WI38 (cell line): ENCODE results near the gene PIEZO2.

ENCODE experiments used
- H3K4me3 ChIP-seq: 2 replicates; pipeline ENCODE4 v1.5.1; 2011; ENCODE audit warnings: low read depth, mild to moderate bottlenecking, control low read depth, low read length
- TF ChIP-seq, protein P1 (sequence below): IDR thresholded peaks from 2 replicates; pipeline ENCODE4 v1.5.1; 2012; ENCODE audit warnings: low read depth, mild to moderate bottlenecking, control low read depth, low read length

PIEZO2 gene

DNA sequence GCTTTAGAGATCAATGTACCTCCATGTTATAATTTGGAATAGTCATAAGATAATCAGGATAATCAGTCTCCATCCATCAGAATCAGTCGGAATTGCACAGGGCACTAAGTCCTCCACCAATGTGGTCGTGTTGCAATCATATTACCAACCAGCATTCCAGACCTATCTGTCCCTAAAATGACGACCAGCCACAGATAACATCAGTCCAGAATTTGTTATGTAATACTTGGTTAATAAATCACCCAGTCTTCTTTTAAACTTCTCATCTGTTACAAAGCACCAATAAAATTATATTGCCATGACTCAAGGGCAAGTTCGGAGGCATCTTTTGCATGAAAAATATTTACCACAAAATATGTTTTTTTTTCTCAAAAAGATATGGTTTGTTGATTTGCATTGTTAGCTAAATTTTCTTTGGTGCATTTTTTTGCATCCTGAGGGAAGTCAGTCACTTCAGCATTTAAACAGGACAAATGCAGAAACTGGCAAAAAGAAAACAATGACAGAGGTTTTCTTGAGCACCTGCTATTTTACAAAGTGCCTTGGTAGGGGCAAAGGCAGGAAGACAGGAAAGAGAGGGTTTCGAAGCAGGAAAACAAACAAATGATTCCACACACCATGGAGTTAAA, 29.3 kb downstream of the PIEZO2 start:
- no peak overlapping the region for H3K4me3 ChIP-seq
- TF ChIP-seq, protein P1, sequence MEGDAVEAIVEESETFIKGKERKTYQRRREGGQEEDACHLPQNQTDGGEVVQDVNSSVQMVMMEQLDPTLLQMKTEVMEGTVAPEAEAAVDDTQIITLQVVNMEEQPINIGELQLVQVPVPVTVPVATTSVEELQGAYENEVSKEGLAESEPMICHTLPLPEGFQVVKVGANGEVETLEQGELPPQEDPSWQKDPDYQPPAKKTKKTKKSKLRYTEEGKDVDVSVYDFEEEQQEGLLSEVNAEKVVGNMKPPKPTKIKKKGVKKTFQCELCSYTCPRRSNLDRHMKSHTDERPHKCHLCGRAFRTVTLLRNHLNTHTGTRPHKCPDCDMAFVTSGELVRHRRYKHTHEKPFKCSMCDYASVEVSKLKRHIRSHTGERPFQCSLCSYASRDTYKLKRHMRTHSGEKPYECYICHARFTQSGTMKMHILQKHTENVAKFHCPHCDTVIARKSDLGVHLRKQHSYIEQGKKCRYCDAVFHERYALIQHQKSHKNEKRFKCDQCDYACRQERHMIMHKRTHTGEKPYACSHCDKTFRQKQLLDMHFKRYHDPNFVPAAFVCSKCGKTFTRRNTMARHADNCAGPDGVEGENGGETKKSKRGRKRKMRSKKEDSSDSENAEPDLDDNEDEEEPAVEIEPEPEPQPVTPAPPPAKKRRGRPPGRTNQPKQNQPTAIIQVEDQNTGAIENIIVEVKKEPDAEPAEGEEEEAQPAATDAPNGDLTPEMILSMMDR, result no peak

DNA sequence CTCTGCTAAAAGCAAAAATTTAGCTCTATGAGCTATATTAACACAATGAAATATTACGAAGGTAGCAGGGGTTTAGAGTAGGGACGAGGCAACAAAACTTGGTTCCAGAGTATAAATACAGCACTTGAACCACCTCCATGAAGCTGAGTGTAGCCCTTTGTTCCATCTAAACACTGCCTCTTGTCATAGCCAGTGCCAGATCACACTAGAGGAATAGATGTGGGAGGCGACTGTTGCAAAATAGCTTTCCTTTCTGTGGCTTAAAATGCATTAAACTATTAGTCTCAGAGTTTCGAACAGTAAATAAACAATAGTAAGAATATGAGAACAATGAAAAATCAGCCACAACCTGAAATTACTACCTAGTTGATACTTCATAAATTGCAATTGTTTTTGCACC, 29.8 kb downstream of the PIEZO2 start:
- TF ChIP-seq, protein P1, result no peak

DNA sequence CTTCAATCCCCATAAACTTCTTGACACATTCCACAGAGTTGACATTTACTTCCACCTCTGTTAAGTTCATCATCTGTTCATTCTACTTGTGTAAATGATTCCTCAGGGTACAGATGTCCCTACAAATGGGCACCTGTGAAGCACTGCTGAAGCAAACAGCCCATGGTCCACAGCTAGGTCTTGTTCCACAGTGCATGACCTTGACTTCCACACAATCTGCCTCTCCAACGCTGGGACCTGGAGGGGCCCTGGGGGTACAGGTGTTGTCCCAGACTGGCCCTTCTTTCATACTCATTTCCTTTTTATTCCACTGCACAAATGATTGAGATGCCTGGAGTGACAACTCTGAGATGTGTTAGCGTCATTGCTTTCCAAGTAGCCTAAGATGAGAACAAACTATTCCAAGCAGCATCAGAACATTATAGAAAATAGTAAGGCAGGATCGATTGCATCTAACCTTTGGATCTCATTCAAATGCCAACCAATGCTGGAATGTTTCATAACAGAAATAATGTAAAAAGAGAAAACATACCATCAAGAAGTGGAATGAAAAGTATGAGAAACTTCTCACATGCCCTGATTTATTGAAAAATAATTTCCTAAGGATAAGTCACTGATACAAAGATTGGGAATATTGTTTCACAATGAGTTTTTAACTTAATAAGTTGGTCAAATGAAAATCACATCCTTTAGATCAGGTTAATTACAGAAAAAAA, 31.2 kb downstream of the PIEZO2 start:
- H3K4me3 ChIP-seq, result no peak overlapping the region
- TF ChIP-seq, protein P1, result no peak

More for the DNA sequence above, 29.8 kb downstream of the PIEZO2 start:
- no peak overlapping the region for H3K4me3 ChIP-seq

DNA sequence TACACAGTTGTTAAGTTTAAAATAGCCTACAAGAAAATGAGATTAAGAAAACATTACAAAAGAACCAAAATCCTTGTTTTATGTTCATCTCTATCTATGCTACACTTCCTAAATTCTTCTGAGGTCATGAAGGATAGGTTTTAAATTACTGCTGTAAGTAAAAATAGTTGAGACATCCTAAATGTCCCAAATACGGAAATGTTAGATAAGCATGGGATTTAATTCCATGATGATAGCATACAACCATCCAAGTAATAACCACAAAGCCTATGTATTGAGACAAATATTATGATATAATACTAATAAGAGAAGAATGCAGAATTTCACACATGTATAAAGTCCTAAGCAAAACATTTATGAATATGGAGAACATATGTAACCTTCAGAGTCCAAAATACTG, 34.1 kb downstream of the PIEZO2 start:
- no peak overlapping the region for H3K4me3 ChIP-seq
- TF ChIP-seq, protein P1, result no peak

DNA sequence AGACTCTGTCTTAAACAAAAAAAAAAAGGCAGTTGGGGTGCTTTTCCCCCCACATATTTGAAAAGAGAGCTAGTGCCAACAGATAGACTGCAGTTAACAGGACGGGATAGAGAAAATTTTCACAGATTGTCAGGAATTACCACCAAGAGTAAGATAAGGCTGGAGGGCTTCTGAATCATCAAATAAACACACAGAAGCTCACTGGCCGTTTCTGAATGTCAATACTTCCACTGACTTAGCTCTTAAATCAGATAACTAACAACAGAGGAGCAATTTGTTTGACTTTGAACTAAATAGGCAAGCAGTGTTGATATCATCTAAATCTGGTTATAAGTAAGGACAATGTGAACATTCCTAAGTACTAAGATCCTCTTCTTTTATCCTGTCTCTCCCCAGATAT, 34.7 kb downstream of the PIEZO2 start:
- no peak overlapping the region for H3K4me3 ChIP-seq
- TF ChIP-seq, protein P1, result no peak

DNA sequence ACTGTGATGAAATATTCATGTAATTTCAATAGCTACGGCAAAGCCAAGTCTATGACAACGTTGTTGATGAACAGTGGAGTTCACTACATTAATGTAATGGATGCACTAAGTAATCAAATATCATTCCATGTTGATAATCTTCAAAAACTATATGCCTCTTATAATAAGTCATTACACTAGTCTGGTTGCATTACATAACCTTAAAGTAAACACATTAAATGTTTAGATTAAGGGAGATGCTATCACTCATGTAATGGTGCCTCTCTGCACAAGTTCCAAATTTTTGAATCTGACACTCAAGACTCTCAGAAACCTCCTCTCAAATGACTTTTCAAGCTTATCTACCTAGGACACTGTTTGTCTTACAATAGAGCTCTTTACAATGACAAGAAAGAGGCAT, 35.4 kb downstream of the PIEZO2 start:
- TF ChIP-seq, protein P1, result no peak

DNA sequence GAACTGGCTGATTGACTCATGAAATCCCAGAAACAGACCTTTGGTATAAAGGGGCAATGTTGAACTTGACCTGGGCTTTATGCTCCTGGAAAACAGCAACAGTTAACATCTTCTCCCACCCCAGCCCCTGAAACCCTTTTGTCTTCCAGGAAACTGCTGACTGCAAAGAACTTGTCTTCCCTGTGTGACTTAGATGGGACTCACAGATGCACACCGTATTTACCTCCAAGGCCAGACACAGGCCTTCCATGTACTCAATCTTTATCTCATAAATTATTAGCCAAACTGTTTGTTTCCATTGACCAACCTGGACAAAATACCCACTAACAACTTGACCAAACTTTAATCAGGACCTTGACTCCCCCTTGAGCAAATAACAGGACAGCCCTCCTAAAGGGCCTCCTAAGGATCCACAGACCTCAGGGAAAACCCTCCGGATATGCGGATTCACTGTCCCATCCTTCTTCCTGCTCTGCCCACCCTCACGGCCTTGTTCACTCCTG, 36.3 kb downstream of the PIEZO2 start:
- TF ChIP-seq, protein P1, result no peak

More for the DNA sequence above, 35.4 kb downstream of the PIEZO2 start:
- H3K4me3 ChIP-seq, result no peak overlapping the region

More for the DNA sequence above, 36.3 kb downstream of the PIEZO2 start:
- H3K4me3 ChIP-seq, result no peak overlapping the region
